Bronchial epithelial cell (primary cell): ENCODE results near the gene FSTL4. TPM values are rescaled to one million over a fixed set of nuclear protein-coding genes. Genes with fewer than 3 reads are reported as not detected.

ENCODE experiments used
- DNase-seq: peaks from one replicate; pipeline ENCODE4 v3.0.0-alpha.2; 2010; ENCODE audit warnings: low read depth
- FAIRE-seq: peaks from 2 replicates; lab custom pipeline; 2011; peaks lifted over from hg19 to GRCh38; lab: Jason Lieb, UNC
- H3K27me3 ChIP-seq: 2 replicates; pipeline ENCODE4 v1.5.1; 2011; ENCODE audit warnings: low read length; ENCODE audit not compliant: control insufficient read depth, insufficient read depth
- H3K36me3 ChIP-seq: 2 replicates; pipeline ENCODE4 v1.5.1; 2011; ENCODE audit warnings: low read length; ENCODE audit not compliant: control insufficient read depth, insufficient read depth
- H3K4me3 ChIP-seq: 2 replicates; pipeline ENCODE4 v1.5.1; 2011; ENCODE audit warnings: mild to moderate bottlenecking, low read depth, low read length, control low read depth
- total RNA-seq: library from RNA; depleted of rRNA; stranded (reverse); fragments of >200 nt; gene quantifications from 2 replicates; pipeline ENCODE4 v1.2.1, GENCODE V29; 2014
- TF ChIP-seq, protein P1 (sequence below): IDR thresholded peaks from 2 replicates; pipeline ENCODE4 v1.5.1; 2011; ENCODE audit warnings: mild to moderate bottlenecking, moderate library complexity, low read length, control low read depth, inconsistent platforms; ENCODE audit not compliant: insufficient read depth, severe bottlenecking

The FSTL4 gene
- total RNA-seq, 1 donor from 2014 or later = not detected

DNA sequence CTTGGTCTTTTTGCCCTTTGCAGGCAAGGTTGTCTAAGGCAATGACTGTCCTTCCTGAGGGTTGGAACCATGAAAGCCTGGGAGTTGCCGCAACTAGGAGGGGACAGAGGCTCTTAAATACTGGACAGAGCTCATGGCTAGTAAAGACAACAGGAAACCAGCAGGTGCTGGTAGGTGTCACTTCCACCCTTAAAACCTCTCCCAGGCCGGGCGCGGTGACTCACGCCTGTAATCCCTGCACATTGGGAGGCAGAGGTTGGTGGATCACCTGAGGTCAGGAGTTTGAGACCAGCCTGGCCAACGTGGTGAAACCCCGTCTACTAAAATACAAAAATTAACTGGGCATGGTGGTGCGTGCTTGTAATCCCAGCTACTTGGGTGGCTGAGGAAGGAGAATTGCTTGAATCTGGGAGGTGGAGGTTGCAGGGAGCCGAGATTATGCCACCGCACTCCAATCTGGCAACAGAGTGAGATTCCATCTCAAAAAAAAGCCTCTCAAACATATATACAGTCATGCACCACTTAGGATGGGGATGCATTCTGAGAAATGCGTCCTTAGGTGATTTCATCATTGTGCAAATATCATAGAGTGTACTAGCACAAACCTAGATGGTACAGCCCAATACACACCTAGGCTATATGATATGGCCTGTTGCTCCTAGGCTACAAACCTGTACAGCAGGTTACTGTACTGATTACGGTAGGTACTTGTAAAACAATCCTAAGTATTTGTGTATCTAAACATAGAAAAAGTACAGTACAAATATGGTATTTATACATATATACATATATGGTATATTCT, 457.9 kb downstream of the FSTL4 start:
- H3K27me3 ChIP-seq = no peaks in the 10 kb centered on the region
- H3K36me3 ChIP-seq = no peaks in the 10 kb centered on the region
- TF ChIP-seq, protein P1, sequence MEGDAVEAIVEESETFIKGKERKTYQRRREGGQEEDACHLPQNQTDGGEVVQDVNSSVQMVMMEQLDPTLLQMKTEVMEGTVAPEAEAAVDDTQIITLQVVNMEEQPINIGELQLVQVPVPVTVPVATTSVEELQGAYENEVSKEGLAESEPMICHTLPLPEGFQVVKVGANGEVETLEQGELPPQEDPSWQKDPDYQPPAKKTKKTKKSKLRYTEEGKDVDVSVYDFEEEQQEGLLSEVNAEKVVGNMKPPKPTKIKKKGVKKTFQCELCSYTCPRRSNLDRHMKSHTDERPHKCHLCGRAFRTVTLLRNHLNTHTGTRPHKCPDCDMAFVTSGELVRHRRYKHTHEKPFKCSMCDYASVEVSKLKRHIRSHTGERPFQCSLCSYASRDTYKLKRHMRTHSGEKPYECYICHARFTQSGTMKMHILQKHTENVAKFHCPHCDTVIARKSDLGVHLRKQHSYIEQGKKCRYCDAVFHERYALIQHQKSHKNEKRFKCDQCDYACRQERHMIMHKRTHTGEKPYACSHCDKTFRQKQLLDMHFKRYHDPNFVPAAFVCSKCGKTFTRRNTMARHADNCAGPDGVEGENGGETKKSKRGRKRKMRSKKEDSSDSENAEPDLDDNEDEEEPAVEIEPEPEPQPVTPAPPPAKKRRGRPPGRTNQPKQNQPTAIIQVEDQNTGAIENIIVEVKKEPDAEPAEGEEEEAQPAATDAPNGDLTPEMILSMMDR = no peak
- DNase-seq = peak; percentile 44
- no peak for FAIRE-seq
- no peak overlapping the region for H3K4me3 ChIP-seq

DNA sequence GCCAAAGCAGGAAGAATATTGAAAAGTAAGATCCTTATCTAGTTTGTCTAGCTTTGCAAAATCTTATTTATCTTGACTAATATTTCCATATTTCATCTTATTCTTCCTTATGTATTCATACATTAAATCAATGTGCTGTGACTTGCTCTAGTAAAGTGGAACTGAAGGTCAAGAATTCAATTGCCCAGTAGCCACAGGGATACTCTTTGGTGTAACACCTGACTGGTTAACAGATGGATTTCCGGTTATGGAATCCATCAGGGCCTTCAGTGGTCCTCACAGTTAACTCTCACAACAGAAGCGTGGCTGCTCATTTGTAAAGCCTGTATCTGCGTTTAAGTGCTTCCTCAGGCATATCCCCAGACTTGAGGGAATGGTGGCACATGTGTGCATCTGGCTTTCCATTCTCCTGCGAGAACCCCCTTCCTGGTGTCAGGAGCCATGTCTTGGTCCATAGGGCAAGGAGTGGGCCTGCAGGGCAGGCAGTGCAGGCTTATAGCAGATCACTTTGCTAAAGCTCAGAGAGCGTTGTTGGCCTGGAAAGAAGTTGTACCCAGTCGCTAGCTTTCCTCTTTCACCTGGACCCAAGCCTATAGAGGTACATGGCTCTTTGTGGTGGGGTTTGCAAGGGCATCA, 461.3 kb downstream of the FSTL4 start:
- no peak for DNase-seq
- TF ChIP-seq, protein P1 = no peak
- no peak overlapping the region for H3K4me3 ChIP-seq
- FAIRE-seq = peak; percentile 68
- no peaks in the 10 kb centered on the region for H3K27me3 ChIP-seq
- H3K36me3 ChIP-seq = no peaks in the 10 kb centered on the region

DNA sequence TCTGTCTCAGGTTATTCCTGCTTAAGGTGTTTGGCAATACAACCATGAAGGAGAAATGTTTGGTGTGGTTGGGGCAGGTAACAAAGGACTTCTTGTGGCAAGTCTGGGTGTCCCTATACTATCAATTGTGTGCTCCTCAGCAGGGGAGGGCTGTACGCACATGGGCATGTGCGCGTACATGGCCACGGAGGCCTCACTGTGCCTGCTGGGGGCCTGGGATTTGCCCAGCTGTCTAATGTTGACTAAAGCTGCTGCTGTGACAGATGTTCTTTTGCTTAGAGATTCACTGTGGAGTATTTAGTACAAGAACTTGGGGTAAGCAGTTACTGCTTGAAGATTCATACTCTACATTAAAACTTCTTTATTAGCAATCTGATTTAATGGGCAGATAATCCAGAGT, 463.0 kb downstream of the FSTL4 start:
- FAIRE-seq = no peak
- no peak overlapping the region for H3K4me3 ChIP-seq
- no peaks in the 10 kb centered on the region for H3K36me3 ChIP-seq
- no peak for DNase-seq
- no peaks in the 10 kb centered on the region for H3K27me3 ChIP-seq
- TF ChIP-seq, protein P1 = no peak

DNA sequence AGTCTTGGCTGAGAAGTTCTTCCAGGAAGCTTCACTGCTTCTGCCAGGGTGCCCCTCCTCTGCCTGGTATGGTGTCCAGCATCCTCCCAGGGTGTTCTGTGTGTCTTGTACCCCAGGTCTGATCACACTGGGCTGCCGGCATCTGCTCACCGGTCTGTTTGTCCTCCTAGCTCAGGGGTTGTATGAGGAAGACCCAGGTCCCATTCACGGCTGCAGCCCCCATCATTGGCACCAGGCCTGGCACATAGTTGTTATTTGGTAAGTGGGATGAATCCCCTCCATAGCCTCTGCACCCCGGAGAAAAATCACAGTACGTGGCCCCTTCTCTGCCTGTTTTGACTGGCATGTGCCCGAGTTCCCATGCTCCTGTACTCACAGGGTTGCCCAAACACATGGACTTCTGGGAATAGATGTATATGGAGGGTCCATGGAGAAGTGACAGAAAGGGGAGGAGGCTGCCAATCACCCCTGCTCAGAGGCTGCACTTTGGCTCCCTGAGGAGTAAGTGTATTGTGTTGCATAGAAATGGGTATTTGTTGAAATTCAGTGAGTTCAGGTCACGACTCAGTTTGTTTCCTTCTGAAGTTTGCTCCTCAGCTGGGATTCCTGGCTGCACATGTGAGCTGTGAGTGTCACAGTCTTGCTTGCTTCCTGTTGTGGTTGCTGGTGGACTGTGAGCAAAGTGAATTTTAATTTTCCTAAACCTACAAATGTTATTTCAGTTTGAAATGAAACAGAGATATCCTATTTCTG, 464.4 kb downstream of the FSTL4 start:
- peak; percentile 32 for FAIRE-seq
- DNase-seq = no peak
- TF ChIP-seq, protein P1 = no peak
- Histone ChIP-seq H3K27me3 (no peaks in the 10 kb centered on the region), H3K36me3 (no peaks in the 10 kb centered on the region), H3K4me3 (no peak overlapping the region)

DNA sequence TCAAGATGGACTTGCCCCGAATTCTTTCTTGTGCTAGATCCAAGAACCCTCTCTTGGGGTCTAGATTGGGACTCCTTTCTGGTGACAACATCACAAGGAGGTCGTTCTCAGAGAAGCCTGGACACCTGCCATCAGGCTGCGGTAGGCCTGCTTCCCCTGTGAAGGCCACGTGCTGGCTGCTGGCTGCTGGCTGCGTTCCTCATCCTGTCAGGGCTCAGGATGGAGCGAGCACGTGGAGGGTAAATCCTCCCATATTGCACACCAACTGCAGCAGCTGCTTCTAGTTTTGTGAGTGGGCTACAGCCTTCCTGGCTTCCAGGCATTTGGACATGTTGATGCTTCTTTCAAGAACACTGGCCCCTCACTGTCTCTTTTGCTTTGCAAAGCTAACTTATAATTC, 464.9 kb downstream of the FSTL4 start:
- TF ChIP-seq, protein P1 = no peak
- H3K27me3 ChIP-seq = no peaks in the 10 kb centered on the region
- FAIRE-seq (no peak), DNase-seq (no peak)
- H3K4me3 ChIP-seq = no peak overlapping the region
- no peaks in the 10 kb centered on the region for H3K36me3 ChIP-seq
